ENCODE measurements around the gene EAPP.
"Not testable (repeated sequence)": the region's sequence is repeated elsewhere in the genome, so short reads cannot be mapped to it uniquely, and the experiment has no call there.

EAPP gene

GRCh38 chr14:34538096-34538495 lies 1.4 kb downstream of the EAPP start:
- not testable (repeated sequence) for DNase-seq

DNA sequence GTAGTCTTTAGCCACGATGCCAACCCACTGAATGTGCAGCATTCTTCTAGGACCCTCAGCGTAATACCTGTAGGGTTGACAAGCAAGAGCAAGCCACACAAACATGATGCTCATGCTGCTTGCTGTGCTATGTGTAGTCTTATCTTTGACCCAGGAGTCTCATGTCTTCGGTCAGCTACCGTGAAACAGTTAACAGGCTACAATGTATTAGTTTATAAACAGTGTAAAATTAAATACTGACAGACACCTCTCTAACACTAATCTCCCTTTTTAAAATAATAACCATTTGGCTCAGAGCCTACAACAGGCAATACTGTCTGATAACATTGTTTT lies 1.9 kb downstream of the EAPP start:
- no peak for DNase-seq

- no peak for DNase-seq
Observed at GRCh38 chr14:34536951-34537676, 2.4 kb downstream of the EAPP start.

- no peak for DNase-seq
Observed at GRCh38 chr14:34527591-34527990, 11.9 kb downstream of the EAPP start.

GRCh38 chr14:34524216-34524615 lies 15.3 kb downstream of the EAPP start:
- not testable (repeated sequence) for DNase-seq

GRCh38 chr14:34522496-34522895 lies 17.0 kb downstream of the EAPP start:
- DNase-seq = no peak

DNA sequence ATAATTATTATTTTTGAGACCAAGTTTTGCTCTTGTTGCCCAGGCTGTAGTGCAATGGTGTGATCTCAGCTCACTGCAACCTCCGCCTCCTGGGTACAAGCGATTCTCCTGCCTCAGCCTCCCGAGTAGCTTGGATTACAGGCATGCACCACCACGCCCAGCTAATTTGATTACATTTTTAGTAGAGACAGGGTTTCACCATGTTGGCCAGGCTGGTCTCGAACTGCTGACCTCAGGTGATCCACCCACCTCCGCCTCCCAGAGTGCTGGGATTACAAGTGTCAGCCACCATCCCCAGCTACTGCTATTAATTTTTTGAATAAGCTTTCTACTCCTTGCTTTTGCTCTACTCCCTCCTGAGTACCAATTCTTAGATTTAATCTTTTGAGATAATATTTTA lies 18.4 kb downstream of the EAPP start:
- not testable (repeated sequence) for DNase-seq

- not testable (repeated sequence) for DNase-seq
Observed at GRCh38 chr14:34520304-34520970, 19.1 kb downstream of the EAPP start.

DNA sequence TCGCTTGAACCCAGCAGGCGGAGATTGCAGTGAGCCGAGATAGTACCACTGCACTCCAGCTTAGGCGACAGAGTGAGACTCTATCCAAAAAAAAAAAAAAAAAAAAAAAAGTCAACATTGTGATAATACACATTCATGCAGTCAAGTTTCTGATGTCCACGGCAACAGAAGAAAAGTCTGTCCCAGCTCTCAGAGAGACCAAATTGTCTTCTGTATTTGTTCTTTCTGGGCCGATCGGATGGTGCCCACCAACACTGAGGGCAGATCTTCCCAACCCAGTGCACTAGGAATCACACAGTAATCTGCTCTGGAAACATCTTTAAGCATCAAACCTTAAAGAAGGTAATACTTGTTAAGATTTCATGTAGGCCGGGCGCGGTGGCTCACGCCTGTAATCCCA lies 31.6 kb downstream of the EAPP start:
- no peak for DNase-seq

DNA sequence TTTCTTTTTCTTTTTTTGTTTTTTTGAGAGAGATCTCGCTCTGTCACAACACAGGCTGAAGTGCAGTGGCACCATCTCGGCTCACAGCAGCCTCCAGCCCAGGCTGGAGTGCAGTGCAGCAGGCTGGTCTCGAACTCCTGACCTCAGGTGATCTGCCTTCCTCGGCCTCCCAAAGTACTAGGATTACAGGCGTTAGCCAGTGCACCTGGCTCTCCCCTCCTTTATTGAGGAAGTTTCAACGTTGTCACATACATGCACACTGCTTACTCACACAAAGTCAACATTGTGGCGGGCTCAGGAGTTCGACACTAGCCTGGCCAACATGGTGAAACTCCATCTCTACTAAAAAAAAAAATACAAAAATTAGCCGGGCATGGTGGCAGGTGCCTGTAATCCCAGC lies 32.0 kb downstream of the EAPP start:
- no peak for DNase-seq

GRCh38 chr14:34505124-34505491 lies 34.4 kb downstream of the EAPP start:
- not testable (repeated sequence) for DNase-seq

DNA sequence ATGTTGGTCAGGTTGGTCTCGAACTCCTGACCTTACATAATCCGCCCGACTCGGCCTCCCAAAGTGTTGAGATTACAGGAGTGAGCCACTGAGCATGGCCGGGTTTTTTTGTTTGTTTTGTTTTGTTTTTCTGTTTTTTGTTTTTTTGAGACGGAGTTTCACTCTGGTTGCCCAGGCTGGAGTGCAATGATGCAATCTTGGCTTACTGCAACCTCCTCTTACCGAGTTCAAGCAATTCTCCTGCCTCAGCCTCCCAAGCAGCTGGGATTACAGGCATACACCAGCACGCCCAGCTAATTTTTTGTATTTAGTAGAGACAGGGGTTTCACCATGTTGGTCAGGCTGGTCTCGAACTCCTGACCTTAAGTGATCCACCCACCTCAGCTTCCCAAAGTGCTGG lies 35.5 kb downstream of the EAPP start:
- DNase-seq = not testable (repeated sequence)

DNA sequence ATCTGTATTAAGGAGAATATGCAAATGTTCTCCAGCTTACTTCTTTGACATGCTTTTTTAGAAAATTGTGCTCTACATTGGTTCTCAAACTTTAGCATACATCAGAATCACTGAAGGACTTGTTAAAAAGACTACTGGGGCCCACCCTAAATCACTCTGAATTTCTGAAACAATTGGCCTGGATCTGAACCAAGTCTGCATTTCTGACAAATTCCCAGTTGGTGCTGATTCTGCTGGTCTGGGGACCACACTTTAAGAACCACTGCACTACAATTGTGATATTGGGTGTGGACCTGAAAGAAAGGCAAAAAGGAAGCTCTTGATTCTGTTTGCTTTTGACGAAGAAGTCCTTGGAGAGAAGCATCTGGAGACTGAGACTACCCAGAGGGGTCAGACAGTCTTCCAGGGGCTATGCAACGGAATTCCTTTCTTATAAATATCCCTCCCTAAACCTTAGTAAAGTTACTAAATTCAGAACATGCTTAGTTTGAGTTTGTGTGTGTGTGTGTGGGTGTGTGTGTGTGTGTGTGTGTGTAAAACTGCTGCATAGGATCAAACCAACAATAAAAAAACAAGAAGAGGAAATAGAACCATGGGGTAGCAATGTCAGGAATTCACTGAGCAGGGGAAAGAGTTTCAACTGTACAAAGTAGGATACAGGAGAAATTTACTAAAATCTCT lies 36.8 kb downstream of the EAPP start:
- DNase-seq = no peak

- no peak for DNase-seq
Observed at GRCh38 chr14:34502001-34502400, 37.5 kb downstream of the EAPP start.

DNA sequence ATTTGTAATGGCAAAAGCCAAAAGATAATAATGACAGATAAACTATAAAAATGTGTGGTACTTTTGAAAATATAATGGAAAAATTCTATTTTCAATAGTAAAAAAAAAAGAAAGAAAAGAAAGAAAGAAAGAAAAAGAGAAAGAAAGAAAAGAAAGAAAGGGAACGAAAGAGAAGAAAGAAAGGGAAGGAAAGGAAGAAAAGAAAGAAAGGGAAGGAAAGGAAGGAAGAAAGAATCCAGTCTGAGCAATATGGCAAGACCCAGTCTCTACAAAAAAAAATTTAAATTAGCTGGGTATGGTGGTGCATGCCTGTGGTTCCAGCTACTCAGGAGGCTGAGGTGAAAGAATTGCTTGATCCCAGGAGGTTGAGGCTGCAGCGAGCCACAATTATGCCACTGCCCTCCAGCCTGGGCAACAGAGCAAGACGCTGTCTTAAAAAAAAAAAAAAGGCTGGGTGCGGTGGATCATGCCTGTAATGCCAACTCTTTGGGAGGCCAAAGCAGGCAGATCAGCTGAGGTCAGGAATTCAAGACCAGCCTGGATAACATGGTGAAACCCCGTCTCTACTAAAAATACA lies 38.4 kb downstream of the EAPP start:
- DNase-seq = no peak

GRCh38 chr14:34498684-34499412 lies 40.7 kb downstream of the EAPP start:
- peak; percentile 13 to 49 for DNase-seq

DNA sequence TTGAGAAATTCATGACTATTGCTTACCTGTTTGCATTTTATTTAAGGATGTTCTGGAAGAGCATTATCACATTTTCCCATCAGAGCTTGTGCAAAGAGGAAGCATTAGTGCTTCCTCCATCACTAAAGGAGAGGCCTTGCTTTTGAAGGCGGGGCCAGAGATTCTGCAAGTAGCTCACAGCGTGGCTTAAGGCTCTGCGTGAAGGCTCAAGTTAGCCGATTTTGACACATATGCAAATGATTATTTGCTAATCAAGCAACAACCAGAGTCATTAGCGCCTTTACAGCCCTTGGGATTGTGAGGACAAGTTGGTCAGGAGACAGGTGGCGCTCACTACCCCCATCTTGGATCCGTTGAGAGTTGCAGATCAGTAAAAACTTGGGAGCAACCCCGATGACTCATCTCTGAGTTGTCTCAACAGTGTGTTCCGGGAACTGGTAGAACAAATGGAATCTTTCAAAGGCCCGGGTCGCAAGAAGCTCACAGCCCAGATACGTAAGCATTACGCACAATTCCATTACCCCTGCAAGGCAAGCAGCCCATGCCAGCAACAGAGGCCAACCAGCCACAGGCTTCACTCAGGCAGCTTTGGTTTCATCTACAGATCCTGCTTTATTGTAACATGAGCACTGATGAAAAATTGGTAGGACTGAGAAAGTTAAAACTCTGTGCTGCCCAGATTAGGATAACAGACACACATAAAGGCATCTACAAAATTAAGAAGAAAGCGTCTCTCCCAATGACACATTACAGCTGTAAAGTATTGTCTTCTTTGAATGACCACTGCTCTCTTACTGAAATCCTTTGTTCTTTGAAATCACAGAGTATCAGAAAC lies 42.6 kb downstream of the EAPP start:
- no peak for DNase-seq

DNA sequence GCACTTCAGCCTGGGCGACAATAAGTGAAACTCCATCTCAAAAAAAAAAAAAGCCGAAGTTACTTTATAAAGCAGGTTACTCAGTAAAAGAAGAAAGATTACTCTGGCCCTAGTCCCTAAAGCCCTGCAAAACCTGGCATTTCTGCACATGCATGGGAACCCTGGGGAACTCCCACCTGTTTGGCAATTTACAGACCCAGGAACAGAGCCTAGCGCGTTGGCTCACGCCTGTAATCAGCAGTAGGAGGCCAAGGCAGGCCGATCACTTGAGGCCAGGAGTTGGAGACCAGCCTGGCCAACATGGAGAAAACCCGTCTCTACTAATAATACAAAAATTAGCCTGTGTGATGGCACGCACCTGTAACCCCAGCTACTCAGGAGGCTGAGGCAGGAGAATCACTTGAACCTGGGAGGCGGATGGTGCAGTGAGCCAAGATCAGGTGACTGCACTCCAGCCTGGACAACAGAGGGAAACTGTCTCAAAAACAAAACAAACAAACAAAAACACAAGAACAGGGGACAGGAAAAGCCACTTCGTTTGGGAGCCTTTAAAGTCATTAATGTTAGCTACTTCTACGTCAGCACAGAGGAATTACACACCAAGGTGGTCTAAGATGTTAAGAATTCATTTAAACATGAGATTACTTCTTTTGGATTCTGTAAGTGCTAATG lies 43.4 kb downstream of the EAPP start:
- no peak for DNase-seq

DNA sequence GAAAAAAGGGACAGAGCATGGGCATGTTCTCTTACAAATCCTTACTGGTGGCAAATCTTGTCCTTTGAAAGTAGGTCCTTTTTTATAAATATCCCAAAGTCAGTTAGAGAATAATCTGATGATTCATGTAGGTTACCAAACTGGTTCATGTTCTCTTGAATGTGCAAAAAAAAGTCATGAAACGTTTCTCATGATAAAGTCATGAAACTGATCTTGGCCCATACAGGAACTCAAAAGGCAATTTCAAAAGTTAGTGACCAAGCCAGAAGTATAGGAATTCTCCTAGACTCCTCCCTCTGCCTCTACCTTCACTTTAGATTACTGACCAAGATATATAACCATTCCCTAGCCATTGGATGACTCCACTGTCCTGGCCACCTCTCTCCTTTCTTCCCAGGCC lies 50.2 kb downstream of the EAPP start:
- no peak for DNase-seq

DNA sequence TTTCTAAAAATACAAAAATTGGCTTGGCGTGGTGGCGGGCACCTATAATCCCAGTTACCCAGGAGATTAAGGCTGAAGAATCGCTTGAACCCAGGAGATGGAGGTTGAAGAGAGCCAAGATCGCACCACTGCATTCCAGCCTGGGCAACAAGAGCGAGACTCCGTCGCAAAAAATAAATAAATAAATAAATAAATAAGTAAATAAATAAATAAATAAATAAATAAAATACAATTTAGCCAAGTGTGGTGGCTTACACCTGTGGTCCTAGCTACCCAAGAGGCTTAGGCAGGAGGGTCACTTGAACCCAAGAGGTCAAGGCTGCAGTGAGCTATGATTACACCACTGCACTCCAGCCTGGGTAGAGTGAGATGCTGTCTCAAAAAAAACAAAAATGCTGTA lies 51.0 kb downstream of the EAPP start:
- no peak for DNase-seq

DNA sequence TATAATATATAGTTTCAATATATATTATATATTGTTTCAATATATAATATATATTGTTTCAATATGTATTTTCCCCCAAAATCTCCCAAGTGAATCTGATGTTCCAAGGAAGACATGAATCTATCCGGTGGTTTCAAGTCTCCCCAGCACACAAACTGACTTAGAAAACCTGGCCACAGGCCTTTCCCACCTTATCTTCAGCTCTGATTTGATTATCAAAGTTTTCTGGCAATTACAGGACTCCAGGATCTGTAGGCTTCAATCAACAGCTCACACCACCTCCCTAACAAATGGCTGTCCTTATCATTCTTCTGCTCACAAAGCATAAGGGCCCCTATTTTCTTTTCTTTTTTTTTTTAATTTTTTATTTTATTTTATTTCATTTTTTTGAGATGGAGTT lies 54.8 kb downstream of the EAPP start:
- no peak for DNase-seq

DNA sequence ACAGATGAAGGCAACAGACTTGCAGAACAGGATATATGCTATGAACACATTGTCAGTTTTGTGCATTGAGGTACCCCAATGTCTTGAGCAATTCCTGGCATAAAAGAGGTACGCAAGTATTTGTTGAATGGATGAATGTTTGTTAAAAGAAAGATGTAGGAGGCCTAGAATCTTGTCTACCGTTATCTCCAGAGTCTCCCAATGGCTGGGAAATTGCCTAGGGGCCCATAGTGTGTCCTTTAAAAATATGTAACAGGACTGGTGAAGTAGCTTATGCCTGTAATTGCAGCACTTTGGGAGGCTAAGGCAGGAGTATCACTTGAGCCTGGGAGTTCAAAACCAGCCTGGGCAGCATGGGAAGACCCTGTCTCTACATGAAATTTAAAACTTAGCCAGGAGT lies 57.0 kb downstream of the EAPP start:
- DNase-seq = no peak
